NCI-H774 (cell line): ENCODE data around the gene CERK.

Experiments
- DNase-seq: peaks from one replicate; lab custom pipeline; 2025; lab: John Stamatoyannopoulos, UW

Gene CERK

DNA sequence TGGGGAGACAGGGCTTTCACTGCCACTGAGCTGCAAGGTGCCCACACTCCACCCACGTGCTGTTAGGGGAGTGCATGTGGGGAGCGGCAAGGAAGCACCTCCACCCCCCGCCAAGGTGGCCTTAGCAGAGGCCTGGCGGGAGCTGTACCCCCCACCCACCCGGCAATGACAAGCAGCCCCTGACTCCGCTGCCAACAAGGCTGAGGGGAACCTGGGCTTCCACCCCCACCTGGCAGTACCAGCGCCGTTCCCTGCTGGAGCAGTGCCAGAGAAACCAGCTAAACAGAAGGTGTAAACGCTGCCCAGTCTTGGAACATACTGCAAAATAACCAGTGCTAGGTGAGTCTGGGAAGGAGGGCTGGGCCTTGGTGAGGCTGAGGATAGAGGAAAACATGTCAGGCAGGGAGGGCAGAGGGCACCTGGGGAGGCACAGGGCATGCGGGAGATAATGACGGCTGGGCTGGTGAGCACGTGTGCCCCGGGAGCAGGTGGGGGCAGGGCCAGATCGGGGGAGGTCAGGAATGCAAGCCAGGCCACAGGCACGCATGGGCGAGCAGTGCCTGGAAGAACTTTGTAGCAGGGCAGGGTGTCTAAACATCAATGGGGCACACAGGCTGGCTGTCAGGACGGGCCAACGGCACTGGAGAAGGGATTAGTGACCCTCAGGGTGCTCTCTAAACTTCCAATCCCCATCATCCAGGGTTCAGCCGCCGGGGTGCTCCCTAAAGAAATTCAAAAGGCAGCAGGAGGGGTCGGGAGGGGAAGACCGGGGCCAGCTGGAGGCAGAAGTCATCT lies 6.6 kb downstream of the CERK start:
- no peak for DNase-seq

DNA sequence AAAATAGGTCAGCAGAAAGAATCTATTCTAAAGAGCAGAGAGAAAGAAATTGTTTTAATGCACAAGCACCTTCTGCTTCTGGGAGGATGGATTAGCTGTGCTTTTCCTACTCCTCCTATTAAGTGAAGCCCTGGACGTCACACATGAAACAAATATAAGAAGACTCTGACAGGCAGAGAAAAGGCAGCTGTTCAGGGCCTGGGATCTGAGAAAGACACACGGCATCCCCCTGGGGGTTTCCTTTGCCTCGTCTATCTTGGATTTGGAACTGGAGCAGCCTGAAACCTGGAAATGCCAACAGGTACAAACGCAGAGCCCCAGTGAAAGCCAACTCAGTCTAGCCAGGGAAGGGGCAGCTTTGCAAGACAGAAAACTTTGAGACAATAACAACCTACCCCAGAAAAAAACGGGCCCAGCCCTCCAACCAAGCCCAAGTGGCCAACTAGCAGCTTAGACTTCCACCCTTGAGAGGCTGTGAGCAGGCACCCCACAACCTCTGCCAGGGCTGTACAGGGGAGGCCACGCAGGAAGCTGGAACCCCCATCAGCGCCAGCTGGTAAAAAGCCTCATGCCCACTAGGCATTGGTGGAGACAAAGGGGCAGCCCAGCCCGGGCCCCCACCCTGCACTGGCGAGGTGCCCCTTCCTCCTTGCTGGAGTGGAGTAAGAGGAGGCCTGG lies 7.3 kb downstream of the CERK start:
- no peak for DNase-seq

DNA sequence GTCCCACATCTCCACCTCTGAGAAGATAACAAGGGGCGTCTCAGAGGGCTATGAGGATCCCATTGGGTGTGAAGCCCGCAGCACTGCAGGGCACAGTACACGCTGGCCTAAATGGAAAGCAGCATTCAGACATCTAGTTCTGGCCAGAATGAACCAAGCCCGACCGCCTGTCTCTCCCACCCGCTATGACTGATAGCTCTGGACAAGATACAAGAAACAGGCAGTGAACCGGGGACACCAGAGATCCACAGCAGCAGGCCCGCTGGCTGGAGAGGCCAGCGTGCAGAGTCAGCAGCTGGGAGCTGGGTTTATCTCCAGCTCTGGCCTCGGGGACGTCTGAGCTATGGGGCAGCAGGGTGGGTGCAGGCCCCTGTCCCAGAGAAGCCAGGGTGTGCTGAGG lies 9.6 kb downstream of the CERK start:
- no peak for DNase-seq

DNA sequence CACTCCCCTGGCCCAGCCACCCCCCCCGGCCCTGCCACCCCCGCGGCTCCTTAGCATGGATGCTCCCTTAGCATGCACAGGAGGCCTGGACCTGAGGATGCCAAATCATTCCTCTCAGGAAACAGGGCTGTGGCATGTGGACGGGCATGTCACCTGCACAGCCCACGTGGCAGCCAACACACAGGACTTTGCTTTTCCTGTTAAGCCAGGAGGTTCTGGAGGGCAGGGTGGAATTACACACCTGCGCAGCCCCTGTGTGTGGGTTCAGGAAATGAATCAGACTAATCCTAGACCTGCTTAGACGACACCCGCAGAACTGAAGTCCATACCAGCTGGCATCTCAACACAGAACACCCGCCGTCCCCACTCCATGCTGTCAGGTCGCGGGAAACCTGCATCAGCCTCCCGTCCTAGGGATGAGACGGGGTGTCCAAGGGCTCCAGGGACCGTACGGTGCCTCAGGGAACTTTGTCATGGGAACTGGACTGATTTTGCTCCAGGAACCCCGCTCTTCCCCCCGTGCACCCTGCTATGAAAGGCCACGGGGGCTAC lies 10.2 kb downstream of the CERK start:
- DNase-seq: no peak

DNA sequence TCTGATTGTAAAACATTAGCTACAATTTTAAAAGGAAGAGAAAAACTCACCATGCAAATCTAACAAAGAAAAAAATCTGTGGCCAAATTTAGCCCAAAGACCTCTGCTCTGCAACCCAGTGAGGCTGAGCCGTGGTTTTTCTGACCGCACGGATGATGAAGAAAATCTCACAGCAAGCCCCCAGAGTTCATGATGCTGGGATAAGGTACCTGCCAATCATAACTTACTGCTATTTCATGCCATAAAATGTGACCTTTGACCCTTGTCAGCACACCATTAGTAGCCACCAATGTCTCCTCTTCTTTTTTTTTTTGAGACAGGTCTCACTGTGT lies 11.1 kb downstream of the CERK start:
- DNase-seq: no peak

DNA sequence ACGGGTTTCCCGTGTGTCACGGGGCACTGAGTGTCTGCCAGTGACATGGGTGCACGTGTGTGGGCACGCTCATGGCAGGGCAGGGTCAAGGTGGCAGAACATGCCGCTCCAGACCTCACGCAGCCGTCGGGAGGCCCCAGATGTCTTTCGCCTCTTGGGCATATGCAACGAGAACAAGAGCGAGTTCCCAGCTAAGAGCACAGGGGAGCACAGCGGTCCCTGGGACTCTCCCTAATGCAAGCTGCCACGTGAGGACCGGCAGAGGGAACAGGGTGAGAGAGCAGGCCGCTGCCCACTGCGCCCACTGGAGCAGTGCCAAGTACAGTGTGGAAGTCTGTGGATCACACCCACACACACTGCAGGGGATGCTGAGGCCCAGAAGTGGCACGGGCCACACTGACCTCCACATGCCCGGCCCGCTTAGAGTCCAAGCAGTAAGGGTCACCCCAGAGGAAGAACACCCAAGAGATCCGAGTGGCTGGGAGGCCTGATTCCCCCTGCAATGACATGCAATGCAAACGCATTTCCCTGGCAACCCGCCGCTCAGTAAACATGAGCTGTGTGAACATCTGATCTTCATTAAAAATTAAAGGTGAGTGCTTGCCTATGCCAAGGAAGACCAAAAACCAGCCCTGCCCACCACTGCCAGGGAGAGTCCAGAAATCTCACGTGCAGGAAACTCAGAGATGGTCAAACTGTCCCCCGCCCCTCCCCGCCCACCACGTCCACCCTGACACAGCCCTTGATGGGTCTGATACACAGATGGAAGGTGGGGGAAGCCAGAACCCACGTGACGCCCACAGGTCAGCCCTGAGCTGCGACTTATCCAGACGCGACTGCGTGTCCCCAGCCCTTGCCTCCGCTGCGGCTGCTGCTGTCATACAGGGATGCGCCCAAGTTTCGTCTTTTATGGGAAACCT lies 11.7 kb downstream of the CERK start:
- DNase-seq: no peak

DNA sequence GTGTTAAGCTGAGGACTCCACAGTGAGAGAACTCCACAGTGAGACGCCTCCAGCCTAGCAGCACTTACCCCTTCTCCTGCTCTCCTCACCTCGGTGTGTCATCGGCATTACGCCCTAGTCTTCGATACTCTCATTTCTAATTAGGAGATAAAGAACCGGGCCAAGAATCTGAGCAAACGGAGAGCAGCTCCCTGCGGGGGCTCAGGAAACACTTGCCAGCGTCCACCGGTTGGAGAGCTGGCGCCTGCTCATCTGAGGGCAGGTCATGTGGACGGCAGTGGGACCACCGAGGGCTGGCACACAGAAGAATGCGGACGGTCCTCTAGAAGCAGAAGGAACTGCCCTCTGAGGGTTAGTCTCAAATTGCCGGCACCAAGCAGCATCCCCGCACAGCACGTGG lies 13.0 kb downstream of the CERK start:
- no peak for DNase-seq

DNA sequence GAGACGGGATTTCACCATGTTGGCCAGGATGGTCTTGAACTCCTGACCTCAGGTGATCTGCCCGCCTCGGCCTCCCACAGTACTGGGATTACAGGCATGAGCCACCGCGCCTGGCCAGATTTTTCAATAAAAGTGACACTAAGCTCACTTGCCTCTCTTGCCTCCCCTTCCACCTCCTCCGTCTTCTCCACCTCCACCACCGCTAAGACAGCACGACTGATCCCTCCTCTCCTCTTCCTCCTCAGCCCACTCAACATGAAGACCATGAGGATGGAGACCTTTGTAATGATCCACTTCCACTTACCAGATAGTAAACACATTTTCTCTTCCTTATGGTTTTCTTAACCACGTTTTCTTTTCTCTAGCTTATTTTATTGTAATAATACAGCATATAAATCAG lies 14.2 kb downstream of the CERK start:
- DNase-seq: no peak

DNA sequence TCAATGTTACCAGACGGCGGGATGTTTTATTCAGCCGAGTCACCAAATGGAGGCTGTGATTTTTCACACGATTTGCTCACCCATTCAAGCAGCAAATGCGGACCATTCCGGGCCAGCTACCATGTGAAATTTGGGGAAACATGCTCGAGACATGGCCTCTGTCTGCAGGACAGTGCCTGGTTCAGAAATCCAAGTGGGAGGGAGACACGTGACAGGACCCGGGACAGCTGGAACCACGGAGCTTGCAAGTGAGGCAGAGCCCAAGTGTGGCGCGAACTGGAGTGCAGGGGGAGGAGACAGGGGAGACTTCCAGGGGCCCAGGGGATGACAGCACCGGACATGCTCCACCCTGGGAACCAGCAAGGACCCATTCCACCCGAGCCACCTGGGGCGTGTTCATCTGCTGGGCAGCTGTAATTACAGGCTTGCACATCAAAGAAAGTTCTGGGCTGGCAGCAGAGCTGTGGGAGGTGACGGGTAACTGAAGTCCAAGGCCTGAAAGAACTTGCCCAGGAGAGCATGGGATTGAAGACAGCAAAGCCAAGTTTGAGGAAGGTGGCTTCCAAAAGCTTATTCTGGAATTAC lies 16.5 kb downstream of the CERK start:
- DNase-seq: no peak

DNA sequence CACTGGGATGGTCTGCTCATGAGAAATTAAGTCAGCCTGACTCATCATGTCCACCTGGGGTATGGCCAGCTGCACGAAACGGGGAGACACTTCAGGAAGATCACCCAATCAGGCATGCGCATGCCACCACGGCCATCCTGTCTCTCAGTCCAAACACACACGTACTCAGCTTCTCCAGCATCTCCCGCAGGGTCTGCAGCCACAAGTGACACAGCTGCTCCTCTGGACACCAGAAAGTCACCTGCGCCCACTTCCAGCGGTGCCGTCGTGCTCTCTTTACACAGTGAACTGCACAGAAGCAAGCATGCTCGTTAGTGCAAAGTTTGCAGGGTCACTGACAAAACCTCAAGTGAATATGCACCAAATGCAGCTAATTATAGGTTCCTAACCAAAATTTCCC lies 18.1 kb downstream of the CERK start:
- no peak for DNase-seq

DNA sequence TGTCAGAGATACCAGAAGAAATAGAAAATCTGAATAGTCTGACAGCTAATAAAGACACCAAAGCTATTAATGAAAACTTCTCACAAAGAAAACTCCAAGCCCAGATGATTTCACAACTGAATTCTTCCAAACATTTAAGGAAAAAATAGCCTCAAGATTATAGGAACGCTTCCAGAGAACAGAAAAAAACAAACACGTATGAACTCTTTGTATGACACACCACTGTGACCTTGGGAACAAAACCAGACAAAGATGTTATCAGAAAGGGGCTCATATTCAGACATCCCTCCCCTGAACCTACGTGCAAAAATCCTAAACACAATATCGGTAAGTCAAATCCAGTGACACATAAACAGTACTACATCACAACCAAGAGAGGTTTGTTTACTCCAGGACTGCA lies 23.5 kb downstream of the CERK start:
- no peak for DNase-seq

DNA sequence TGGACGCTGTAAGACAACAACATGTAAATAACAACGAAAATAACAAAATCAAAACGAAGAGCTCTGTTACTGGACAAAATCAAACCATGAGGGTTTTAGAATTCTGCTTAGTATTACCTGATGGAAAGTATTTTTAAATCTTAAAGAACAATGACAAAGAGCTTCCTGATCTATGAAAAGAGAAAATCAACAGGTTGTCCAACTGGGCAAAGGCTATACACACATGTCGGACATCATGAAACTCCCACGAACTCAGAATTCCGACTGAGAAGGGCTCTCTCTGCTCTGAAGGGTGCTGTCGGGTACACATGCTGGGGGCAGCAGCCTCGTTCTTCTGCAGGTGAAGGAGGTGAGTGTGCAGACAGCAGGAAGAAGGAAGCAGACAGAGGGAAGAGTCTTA lies 25.8 kb downstream of the CERK start:
- no peak for DNase-seq

DNA sequence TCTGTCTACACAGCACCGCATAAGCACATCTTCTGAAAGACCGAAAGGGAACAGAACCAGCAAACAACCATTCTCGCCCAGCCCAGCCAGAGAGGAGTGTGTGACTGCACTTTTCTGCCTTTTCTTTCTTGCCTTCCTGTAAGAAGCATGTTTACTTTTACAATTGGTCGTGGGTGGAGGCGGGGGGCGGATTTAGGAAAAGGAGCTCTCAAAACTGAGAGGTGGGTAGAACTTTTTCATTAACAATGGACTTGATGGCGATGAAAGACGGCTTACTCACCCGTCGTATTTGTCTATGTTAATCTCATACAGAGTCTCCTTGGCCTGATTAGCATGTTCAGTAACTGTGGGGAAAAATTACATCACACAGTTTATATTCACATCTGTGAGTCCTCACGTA lies 27.2 kb downstream of the CERK start:
- no peak for DNase-seq

DNA sequence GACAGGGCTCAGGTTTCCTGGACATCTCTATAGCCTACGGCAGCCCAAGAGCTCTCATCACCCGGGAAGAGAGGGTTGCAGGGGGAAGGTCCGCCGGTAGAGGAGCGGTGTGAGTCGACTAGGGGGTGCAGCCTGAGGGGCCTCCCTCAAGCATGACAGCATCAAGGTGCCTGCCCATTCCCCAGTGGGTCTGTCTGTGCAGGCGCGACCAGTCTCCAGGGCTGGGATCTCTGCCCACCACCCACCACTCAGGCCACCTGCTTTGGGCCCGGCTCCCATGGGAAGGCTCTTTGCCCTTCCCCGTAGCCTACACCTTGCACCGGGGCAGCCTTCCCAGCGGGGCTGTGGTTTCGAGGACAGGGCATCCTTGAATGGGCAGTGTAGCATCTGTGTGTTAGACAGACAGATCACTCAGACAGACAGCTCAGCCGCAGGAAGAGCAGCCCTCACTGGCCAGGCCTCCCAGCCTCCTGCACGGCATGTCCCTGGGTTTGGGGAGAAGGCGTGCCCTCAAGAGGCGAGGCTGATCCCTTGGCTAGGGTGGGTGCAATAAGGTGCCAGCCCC lies 29.2 kb downstream of the CERK start:
- no peak for DNase-seq

DNA sequence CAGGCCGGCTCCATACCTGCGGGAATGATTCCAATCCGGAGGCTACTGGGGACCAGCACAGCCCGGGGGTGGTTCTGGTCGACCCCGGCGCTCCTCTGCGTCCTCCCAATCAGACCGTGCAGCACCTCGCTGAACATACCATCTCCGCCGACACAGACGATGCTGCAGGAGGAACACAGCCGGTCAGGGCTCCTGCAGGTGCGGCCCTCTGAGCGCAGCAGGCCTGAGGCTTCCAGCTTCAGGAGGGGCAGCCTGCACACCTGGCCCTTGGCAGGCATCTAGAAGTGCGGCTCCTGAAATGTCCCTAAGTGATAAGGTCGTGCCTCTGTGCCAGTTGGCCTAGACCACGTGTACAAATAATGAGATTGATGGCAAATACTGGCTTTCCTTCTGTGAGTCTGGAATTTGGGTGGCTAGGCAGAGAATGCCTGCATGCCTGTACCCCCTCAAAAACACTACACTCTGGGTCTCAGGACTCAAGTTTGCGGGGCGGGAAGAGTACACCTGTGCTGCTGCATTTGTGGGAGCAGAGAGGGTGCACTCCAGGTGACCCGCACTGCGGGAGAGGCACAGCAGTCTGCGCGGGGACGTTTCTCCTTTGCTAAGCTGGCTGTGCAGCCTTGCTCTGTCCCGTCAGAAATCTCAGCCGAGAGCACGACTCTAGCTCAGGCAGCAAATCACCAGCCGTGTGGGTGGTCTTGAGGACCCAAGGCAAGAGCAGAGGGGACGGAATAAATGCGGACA lies 30.1 kb downstream of the CERK start:
- no peak for DNase-seq

DNA sequence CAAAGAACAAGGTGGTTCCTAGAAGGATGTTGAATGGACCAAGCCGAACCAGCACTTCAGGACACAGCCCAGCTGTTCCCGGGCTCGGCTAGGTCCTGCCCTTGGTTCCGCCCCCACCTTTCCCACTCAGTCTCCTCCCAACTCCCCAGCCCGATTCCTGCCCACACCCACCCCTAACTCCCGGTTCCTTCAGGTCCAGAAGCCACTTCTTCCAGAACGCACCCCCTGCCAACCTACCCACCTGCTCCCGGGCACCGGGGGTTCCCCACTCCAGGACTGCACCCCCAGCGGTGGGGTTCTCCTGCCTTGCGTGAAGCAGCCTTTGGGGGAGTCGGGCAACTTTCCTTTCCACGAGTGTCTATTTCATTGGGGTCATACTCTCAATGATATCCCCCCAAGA lies 30.7 kb downstream of the CERK start:
- no peak for DNase-seq

DNA sequence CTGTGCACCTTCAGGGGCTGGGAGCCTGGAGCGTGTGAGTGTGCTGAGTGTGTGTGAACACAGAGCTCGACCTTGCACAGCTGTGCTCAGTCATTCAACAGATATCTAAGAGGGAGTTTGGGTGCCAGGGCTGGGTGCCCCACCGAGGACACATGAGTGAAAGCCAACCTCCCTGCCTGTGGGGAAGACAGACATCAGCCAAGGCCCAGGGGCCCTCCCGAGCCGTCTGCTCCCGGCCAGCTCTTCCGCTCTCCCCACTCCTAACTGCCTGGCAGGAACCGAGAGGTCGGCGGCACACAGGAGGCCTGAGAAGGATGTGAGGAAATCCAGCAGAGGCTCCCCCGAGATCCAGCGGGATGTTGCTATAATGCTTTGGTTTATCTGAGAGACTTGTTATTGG lies 32.0 kb downstream of the CERK start:
- no peak for DNase-seq

DNA sequence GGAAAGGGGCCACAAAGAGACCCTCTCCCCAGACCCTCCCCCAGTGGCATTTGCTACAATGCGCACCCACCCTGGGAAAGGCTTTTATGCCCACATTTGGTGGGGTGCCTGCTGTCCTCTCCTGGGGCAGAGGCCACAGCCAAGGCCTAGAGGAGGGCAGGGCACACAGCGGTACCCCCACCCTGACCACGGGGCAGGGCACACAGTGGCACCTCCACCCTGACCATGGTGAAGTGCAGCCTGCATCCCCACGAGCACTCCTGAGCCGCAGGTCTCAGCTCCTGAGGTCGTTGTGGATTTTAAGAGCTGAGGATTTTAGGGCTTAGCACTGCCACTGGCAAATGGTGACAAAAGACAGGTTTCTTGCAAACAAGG lies 34.1 kb downstream of the CERK start:
- DNase-seq: no peak

DNA sequence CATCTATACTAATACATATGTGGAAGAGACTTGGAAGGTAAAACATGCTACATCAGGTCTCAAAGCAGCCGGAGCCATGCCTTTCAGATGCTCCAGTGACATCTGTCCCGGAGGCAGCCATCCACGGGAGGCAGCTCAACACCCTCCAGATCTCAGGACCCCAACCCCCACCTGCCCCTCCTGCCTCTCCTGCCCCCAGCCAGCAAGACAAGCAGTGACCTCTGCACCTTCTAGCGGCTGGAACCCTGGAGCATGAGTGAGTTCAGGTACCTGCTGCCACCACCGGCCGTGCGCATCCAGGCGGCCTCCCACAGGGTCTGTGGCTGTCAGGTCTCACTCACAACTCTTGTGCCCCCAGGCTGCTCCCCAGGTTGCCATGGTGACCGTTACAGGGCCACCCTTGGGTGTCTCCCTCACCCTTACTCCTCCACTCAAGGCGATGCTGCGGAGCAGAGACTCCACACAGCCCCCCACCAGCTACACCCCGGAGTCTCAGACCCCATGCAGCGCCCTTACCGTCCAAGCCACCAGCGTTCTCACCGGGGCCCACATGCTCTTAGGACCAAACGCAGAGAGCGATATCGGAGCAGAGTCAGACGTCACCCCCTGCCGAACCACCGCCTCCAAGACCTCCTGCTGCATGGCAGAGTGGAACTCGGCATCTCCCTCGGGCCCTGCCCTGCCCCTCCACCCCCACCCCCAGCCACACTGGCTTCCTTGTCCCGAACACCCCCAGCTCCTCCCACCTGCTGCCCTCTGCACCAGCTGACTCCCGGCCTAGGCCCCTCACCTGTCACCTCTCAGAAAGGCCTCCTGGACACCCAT lies 34.7 kb downstream of the CERK start:
- no peak for DNase-seq

DNA sequence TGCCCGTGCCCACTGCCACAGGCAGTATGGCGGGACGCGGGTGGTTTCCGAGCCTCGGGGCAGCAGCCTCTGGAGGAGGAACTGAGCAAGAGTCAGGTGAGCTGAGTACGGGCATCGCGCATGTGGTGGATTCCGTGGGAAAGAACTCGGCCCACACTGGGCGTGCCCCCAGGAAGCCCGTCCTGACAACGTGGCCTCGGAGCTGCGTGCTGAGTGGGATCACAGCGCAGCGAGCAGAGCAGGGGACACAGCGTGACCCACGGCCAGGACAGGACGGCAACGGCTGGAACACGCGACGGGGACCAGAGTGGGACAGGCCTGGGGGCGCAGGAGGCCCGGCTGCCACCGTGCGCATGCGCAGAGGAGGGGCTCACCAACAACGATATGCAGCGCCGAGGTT lies 36.8 kb downstream of the CERK start:
- no peak for DNase-seq
